Upper lobe of right lung (tissue), 1 donor: ENCODE data around the gene C1orf21. TPM values are rescaled to one million over a fixed set of nuclear protein-coding genes. Genes with fewer than 3 reads are reported as not detected.

Experiments
- ATAC-seq: fragments of 200-7000 bp; cut with Tn5 transposase; one replicate; pipeline ENCODE4 v1.9.1; 2020; ENCODE audit warnings: mild to moderate bottlenecking, moderate library complexity
- DNase-seq: peaks from one replicate; pipeline ENCODE4 v3.0.0-alpha.2; 2020
- H3K27ac ChIP-seq: fragments of 200-600 bp; one replicate; pipeline ENCODE4 v1.8.0; 2022
- H3K27me3 ChIP-seq: fragments of 200-600 bp; one replicate; pipeline ENCODE4 v1.8.0; 2022; ENCODE audit warnings: mild to moderate bottlenecking
- H3K36me3 ChIP-seq: fragments of 200-600 bp; one replicate; pipeline ENCODE4 v1.8.0; 2022
- H3K4me1 ChIP-seq: fragments of 200-600 bp; one replicate; pipeline ENCODE4 v1.8.0; 2022
- H3K4me3 ChIP-seq: fragments of 200-600 bp; one replicate; pipeline ENCODE4 v1.8.0; 2022; ENCODE audit warnings: mild to moderate bottlenecking
- H3K9me3 ChIP-seq: fragments of 200-600 bp; one replicate; pipeline ENCODE4 v1.8.0; 2022
- CTCF ChIP-seq: fragments of 200-600 bp; IDR thresholded peaks from one replicate; pipeline ENCODE4 v1.8.0; 2022; ENCODE audit warnings: antibody characterized with exemption
- intact Hi-C: fragments of 100-400 bp; cut with DNase I; formaldehyde crosslinking; loops from one replicate; pipeline ENCODE4 v1.11.0; 2022
- total RNA-seq: library from RNA; stranded (reverse); fragmentation: NEBNext Ultra II Directional; extraction: Animal tissue kit (Norgen Biotek cat#: 25700); gene quantifications from one replicate; pipeline ENCODE4 v1.2.1, GENCODE V29; 2021
- donor health status: DM: no; HTN: yes; CAD: no; lungs with severe emphysema.

Gene C1orf21
- total RNA-seq, 1 donor from 2014 or later: 78.8 TPM

- H3K27me3 ChIP-seq: no peaks in the 10 kb centered on the region
- no peaks in the 10 kb centered on the region for H3K36me3 ChIP-seq
- ATAC-seq (no peak), DNase-seq (no peak)
- no peaks in the 10 kb centered on the region for H3K4me1 ChIP-seq
- intact Hi-C loops: no loop called here
- no peaks in the 10 kb centered on the region for H3K9me3 ChIP-seq
- H3K4me3 ChIP-seq: no peak overlapping the region
- no peak for TF ChIP-seq CTCF
- no peak overlapping the region for H3K27ac ChIP-seq
Observed at GRCh38 chr1:184472136-184472535, 85.3 kb downstream of the C1orf21 start.

GRCh38 chr1:184473176-184473966 is 86.5 kb downstream of the C1orf21 start:
- Histone ChIP-seq H3K4me1 (no peaks in the 10 kb centered on the region), H3K36me3 (peaks cover 12% of the 10 kb centered on the region), H3K27me3 (no peaks in the 10 kb centered on the region), H3K9me3 (no peaks in the 10 kb centered on the region), H3K4me3 (no peak overlapping the region), H3K27ac (no peak overlapping the region)
- intact Hi-C loops: no loop called here
- TF ChIP-seq CTCF: no peak
- DNase-seq: no peak
- ATAC-seq: no peak

- DNase-seq (no peak), ATAC-seq (no peak)
- Histone ChIP-seq H3K36me3 (peaks cover 12% of the 10 kb centered on the region), H3K4me3 (no peak overlapping the region), H3K27me3 (no peaks in the 10 kb centered on the region), H3K27ac (no peak overlapping the region), H3K4me1 (no peaks in the 10 kb centered on the region), H3K9me3 (no peaks in the 10 kb centered on the region)
- intact Hi-C loops: no loop called here
- no peak for TF ChIP-seq CTCF
Observed at GRCh38 chr1:184476187-184476586, 89.4 kb downstream of the C1orf21 start.

GRCh38 chr1:184479435-184480167 is 92.8 kb downstream of the C1orf21 start:
- Histone ChIP-seq H3K9me3 (no peaks in the 10 kb centered on the region), H3K27me3 (no peaks in the 10 kb centered on the region), H3K27ac (no peak overlapping the region), H3K4me3 (no peak overlapping the region), H3K4me1 (peaks cover 13% of the 10 kb centered on the region), H3K36me3 (peaks cover 12% of the 10 kb centered on the region)
- ATAC-seq (no peak), DNase-seq (no peak)
- intact Hi-C loops: no loop called here
- no peak for TF ChIP-seq CTCF

GRCh38 chr1:184480736-184481135 is 93.9 kb downstream of the C1orf21 start:
- no peaks in the 10 kb centered on the region for H3K27me3 ChIP-seq
- DNase-seq (no peak), ATAC-seq (no peak)
- TF ChIP-seq CTCF: no peak
- intact Hi-C loops: no loop called here
- peaks cover 12% of the 10 kb centered on the region for H3K36me3 ChIP-seq
- no peak overlapping the region for H3K4me3 ChIP-seq
- no peak overlapping the region for H3K27ac ChIP-seq
- H3K4me1 ChIP-seq: peaks cover 17% of the 10 kb centered on the region
- H3K9me3 ChIP-seq: no peaks in the 10 kb centered on the region
